ENCODE data around the gene VAV3. TPM values are rescaled to one million over a fixed set of nuclear protein-coding genes. Genes with fewer than 3 reads are reported as not detected.

VAV3 gene
- polyA plus RNA-seq, 3 donors = 5.4 to 9.2 (median 9.0) TPM

- Histone ChIP-seq H3K27ac (ENCODE audit: low read depth in 1 of 2, low read length in 2 of 2) (no peak overlapping the region), H4K20me1 (ENCODE audit: insufficient read depth, low read length) (peaks cover 28% of the 10 kb centered on the region), H3K79me2 (ENCODE audit: insufficient read depth, low read length) (peaks cover 34% of the 10 kb centered on the region), H3K9ac (ENCODE audit: insufficient read depth, low read length, poor library complexity, severe bottlenecking) (no peak overlapping the region), H3K4me2 (replicated peaks; ENCODE audit: extremely low read depth, low read length, poor library complexity, severe bottlenecking) (no peak overlapping the region), H2AFZ (ENCODE audit: insufficient read depth, low read depth, low read length, poor library complexity, severe bottlenecking) (no peak overlapping the region), H3K27me3 (ENCODE audit: control insufficient read depth in 2 of 2, insufficient read depth in 2 of 2, low read length in 2 of 2) (no peaks in the 10 kb centered on the region), H3K36me3 (replicated peaks in 1 of 2; ENCODE audit: control insufficient read depth in 1 of 2, insufficient read depth in 2 of 2, low read length in 2 of 2) (no peaks in the 10 kb centered on the region), H3K4me1 (ENCODE audit: control insufficient read depth in 1 of 2, insufficient read depth in 2 of 2, low read length in 2 of 2) (peaks cover 20 to 21% of the 10 kb centered on the region in 2 donors), H3K9me3 (replicated peaks in 1 of 2; ENCODE audit: control insufficient read depth in 1 of 2, insufficient read depth in 1 of 2, low read length in 2 of 2) (peaks cover 0 to 3% of the 10 kb centered on the region in 2 donors), H3K4me3 (replicated peaks in 1 of 3; ENCODE audit: low read depth in 2 of 3, low read length in 3 of 3) (no peak overlapping the region)
- Mint-ChIP-seq H3K27me3 (ENCODE audit: low read depth in 3 of 3) (no peaks in the 10 kb centered on the region), H3K9me3 (peaks cover 0 to 6% (median 4%) of the 10 kb centered on the region in 7 donors), H3K27ac (no peak overlapping the region), H3K4me1 (peaks cover 64% of the 10 kb centered on the region), H3K4me3 (no peak overlapping the region), H3K36me3 (peaks cover 5 to 7% of the 10 kb centered on the region in 2 donors)
- 100% methylated on average over 1 of the region's 2 CpGs for whole genome bisulfite sequencing (ENCODE audit: insufficient coverage)
- no peak for DNase-seq
- TF ChIP-seq CTCF (IDR thresholded peaks at IDR 0.05) = no peak
- intact Hi-C loops (cut with micrococcal nuclease) = no loop called here
These were observed 133.1 kb downstream of the VAV3 start for GRCh38 chr1:107831921-107832320.

GRCh38 chr1:107830526-107830925 is 134.5 kb downstream of the VAV3 start:
- H3K27ac ChIP-seq (ENCODE audit: low read depth in 1 of 2, low read length in 2 of 2) = no peak overlapping the region
- no peaks in the 10 kb centered on the region for H3K27me3 ChIP-seq (ENCODE audit: control insufficient read depth in 2 of 2, insufficient read depth in 2 of 2, low read length in 2 of 2)
- no peak overlapping the region for H2AFZ ChIP-seq (ENCODE audit: insufficient read depth, low read depth, low read length, poor library complexity, severe bottlenecking)
- H3K4me3 Mint-ChIP-seq = peak overlapping the region in 1 of 2 donors; percentile 37
- TF ChIP-seq CTCF (IDR thresholded peaks at IDR 0.05) = no peak
- intact Hi-C loops (cut with micrococcal nuclease) = no loop called here
- no peak overlapping the region for H3K9ac ChIP-seq (ENCODE audit: insufficient read depth, low read length, poor library complexity, severe bottlenecking)
- H4K20me1 ChIP-seq (ENCODE audit: insufficient read depth, low read length) = peaks cover 20% of the 10 kb centered on the region
- no peaks in the 10 kb centered on the region for H3K27me3 Mint-ChIP-seq (ENCODE audit: low read depth in 3 of 3)
- peak overlapping the region in 1 of 7 donors; percentile 11 for H3K27ac Mint-ChIP-seq
- peaks cover 23% of the 10 kb centered on the region in 2 donors for H3K4me1 ChIP-seq (ENCODE audit: control insufficient read depth in 1 of 2, insufficient read depth in 2 of 2, low read length in 2 of 2)
- peaks cover 23% of the 10 kb centered on the region for H3K79me2 ChIP-seq (ENCODE audit: insufficient read depth, low read length)
- H3K4me3 ChIP-seq (replicated peaks in 1 of 3; ENCODE audit: low read depth in 2 of 3, low read length in 3 of 3) = no peak overlapping the region
- H3K36me3 Mint-ChIP-seq = peaks cover 5 to 7% of the 10 kb centered on the region in 2 donors
- H3K36me3 ChIP-seq (replicated peaks in 1 of 2; ENCODE audit: control insufficient read depth in 1 of 2, insufficient read depth in 2 of 2, low read length in 2 of 2) = no peaks in the 10 kb centered on the region
- H3K4me2 ChIP-seq (replicated peaks; ENCODE audit: extremely low read depth, low read length, poor library complexity, severe bottlenecking) = no peak overlapping the region
- DNase-seq = no peak
- H3K9me3 Mint-ChIP-seq = peaks cover 0 to 6% (median 4%) of the 10 kb centered on the region in 7 donors
- 100% methylated on average over 1 of the region's 3 CpGs for WGBS (ENCODE audit: insufficient coverage)
- H3K4me1 Mint-ChIP-seq = peaks cover 58% of the 10 kb centered on the region
- H3K9me3 ChIP-seq (replicated peaks in 1 of 2; ENCODE audit: control insufficient read depth in 1 of 2, insufficient read depth in 1 of 2, low read length in 2 of 2) = peaks cover 0 to 3% of the 10 kb centered on the region in 2 donors

Data from CD14-positive monocyte (primary cell).